HG03565 (cell line): ENCODE results near the gene PRR5.

Source experiments
- ATAC-seq: cut with Tn5 transposase; IDR thresholded peaks from one replicate; pipeline ENCODE4 v1.9.1; 2021; ENCODE audit warnings: mild to moderate bottlenecking, moderate library complexity; ENCODE audit not compliant: unreplicated experiment

PRR5 gene

GRCh38 chr22:44782363-44782963 is 80.5 kb downstream of the PRR5 start:
- no peak for ATAC-seq

DNA sequence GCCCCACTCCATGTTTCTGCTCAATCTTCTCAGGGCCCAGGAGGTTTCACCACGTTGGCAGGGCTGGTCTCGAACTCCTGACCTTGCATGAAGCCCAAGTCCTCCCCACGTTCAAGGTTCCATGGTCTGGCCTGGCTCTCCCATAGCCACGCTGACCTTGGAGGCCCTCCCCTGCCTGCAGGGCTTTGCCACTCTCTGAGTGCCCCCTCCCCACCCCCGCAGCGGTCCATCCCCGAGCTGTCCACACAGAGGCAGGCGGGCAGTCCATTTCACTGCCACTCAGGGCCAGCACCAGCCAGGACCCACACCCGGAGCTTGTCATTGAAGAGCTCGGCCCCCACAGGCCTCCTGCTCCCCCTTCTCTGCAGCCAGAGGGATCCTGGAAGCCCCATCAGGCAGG is 81.1 kb downstream of the PRR5 start:
- ATAC-seq, result no peak

DNA sequence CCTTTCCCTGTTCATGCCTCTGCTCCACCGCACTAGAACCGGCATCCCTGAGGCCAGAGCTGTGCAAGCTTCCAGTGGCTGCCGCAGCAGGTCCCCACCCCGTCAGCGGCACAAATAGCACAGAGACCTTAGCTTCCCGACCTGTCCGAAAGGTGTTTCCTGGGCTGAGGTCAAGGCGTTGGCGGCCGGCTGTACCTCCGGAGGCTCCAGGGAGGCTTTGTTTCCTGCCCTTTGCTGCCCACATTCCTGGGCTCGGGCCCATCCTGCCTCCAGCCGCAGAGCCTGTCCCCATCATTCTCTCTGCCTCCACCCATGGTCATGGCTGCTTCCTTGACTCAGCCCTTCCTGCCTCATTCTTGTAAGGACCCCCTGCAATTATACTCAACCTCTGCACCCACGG is 81.6 kb downstream of the PRR5 start:
- no peak for ATAC-seq

- ATAC-seq, result no peak
These were observed 84.1 kb downstream of the PRR5 start for GRCh38 chr22:44786136-44786535.

GRCh38 chr22:44786610-44787009 is 84.6 kb downstream of the PRR5 start:
- ATAC-seq, result no peak
